D721Med (cell line): ENCODE results near the gene CELF1.

ENCODE experiments used
- DNase-seq: peaks from one replicate; pipeline ENCODE4 v3.0.0; 2011; ENCODE audit warnings: low spot score; ENCODE audit not compliant: insufficient read length
- FAIRE-seq: peaks from 2 replicates; lab custom pipeline; 2011; peaks lifted over from hg19 to GRCh38; lab: Jason Lieb, UNC
- TF ChIP-seq, protein P1 (sequence below): IDR thresholded peaks from 2 replicates; pipeline ENCODE4 v1.5.1; 2012; ENCODE audit warnings: mild to moderate bottlenecking, control low read depth; ENCODE audit not compliant: insufficient read depth; ENCODE audit errors: missing control alignments

Gene CELF1

DNA sequence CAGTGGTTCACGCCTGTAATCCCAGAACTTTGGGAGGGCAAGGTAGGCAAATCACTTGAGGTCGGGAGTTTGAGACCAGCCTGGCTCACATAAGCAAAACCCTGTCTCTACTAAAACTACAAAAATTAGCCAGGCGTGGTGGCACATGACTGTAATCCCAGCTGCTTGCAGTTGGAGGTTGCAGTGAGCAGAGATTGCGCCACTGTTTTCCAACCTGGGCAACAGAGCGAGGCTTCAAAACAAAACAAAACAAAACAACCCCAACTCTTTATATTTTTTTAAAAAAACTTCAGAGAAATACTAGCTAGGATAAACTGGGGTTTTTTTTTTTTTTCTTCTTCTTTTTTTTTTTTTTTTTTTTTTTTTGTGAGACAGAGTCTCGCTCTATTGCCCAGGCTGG, 72.2 kb downstream of the CELF1 start:
- DNase-seq: no peak
- no peak for FAIRE-seq

DNA sequence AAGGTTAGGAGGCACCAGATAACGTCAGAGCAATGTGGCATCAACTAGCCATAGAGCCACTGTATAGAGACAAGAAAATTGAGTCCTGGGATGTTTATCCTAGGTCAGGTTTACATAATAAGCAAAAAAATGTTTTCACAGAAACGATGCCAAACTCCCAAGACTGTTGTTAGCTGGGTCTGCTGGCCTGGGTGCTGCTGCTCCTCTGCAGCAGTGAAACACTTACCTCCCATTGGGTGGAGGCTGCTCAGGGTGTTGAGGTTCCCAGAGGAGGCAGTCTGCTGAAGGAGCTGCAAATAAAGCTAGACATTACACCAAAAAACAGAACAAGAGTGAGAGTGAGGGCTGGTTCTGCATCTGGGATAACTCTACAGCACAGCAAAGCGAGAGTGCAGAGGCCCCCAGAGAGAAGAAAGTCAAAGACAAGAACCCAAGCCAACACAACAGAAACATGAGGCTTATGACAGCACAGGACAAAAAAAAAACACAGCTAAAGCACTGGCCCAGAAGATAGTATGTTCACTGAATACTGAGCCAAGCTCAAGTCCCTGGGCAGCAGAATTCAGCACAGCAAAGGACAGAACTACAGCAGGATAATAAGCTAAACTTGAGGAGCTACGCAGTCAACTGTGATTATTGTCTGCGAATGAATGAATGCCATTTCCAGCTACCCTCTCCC, 74.1 kb downstream of the CELF1 start:
- DNase-seq: no peak
- no peak for FAIRE-seq
- TF ChIP-seq, protein P1, sequence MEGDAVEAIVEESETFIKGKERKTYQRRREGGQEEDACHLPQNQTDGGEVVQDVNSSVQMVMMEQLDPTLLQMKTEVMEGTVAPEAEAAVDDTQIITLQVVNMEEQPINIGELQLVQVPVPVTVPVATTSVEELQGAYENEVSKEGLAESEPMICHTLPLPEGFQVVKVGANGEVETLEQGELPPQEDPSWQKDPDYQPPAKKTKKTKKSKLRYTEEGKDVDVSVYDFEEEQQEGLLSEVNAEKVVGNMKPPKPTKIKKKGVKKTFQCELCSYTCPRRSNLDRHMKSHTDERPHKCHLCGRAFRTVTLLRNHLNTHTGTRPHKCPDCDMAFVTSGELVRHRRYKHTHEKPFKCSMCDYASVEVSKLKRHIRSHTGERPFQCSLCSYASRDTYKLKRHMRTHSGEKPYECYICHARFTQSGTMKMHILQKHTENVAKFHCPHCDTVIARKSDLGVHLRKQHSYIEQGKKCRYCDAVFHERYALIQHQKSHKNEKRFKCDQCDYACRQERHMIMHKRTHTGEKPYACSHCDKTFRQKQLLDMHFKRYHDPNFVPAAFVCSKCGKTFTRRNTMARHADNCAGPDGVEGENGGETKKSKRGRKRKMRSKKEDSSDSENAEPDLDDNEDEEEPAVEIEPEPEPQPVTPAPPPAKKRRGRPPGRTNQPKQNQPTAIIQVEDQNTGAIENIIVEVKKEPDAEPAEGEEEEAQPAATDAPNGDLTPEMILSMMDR: no peak

More for the DNA sequence above, 72.2 kb downstream of the CELF1 start:
- TF ChIP-seq, protein P1: no peak

DNA sequence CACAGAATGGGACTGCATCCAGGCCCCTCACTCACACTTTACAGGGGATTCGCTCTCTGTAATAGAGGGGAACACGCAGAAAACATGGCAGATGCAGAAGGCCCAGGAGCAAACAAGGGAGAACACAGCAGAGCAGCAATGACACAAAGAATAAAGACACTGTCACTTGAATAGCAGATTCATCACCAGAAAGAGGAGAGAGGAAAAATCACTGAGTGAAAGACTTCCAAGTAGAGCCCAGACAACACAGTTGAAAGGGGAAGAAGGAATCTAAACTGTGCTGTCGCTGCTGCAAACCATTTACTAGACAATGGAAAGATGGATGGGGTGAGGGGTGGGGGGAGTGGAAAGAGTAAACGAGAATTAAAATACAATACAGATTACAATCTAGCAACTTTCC, 75.2 kb downstream of the CELF1 start:
- TF ChIP-seq, protein P1: no peak
- no peak for FAIRE-seq

DNA sequence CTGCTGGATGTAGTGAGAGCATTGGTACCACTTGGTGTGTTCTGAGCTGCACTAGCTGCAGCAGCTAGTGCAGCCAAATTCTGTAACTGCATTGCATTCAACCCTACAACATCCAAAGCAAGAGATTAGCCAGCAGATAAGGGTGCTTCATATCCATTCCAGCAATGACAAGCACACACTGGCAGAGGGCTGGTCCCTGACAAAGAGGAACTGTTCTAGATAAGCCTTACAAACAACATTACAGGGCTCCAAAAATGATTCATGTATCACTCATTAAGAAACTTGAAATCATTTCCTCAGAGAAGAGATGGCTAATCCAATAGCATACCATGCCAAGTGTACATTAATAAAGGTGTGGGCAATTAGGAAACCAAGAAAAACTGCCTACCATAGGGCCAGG, 75.6 kb downstream of the CELF1 start:
- TF ChIP-seq, protein P1: no peak
- no peak for DNase-seq
- FAIRE-seq: no peak

More for the DNA sequence above, 75.2 kb downstream of the CELF1 start:
- DNase-seq: no peak

DNA sequence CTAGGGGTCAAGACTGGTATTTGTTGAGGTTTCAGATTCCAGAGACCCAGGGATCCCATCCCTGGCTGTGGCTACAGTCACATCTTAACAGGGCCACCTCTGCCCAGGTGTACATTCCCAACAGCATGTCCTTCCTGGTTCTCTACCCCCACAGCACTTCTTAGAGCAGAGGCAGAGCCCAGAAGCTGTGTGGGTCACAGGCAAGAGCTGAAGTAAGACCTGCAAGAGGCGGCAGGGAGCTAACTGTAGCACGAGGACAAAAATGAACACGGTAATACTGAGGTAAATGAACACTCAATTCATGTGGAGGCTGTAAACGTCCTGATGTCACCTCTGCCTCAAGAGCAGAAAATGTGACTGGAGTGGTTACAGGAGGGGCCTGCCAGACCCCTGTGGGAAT, 82.3 kb downstream of the CELF1 start:
- no peak for FAIRE-seq
- no peak for DNase-seq
- TF ChIP-seq, protein P1: no peak

DNA sequence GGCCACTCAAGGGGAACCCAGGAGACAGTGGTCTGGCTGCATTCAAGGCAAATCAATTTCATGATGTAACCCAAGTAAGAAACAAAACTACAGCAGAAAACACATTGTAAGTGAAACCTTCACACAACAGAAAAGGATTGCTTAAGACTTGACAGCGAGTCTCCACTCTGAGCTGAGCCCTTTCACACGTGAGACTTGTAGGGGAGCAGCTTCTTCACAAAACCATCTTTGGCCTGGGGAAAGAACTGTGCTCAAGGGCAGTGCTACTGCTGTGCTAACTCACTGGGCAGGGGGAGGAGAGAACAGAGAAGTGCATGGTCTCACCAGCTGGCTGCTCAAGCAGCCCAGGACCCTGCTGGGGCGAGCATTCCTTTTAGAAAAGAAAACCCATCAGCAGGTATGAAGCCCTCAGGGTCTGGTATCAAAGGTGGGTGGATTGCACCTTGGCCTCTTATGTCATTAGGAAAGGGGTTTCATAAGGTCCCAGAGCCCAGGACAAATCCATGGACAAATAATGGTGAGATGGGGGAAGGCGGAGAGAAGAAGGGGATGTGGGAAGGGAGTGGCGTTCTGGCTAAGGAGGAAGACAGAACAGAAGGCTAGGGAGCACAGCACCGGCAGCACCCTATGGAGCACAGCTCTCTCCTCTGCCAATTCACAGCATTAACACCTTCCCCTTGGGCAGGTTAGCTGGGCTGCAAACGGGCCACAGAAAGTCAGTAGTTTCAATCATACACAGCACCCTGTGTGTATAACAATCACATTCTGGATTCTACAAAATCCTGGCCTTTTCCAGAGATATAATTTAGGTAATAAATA, 83.4 kb downstream of the CELF1 start:
- DNase-seq (no peak), FAIRE-seq (no peak)
- TF ChIP-seq, protein P1: no peak
